ENCODE results near the gene GRB14. TPM values are rescaled to one million over a fixed set of nuclear protein-coding genes. Genes with fewer than 3 reads are reported as not detected.

GRB14 gene
- total RNA-seq, 1 donor from 2014 or later = 5.8 TPM

DNA sequence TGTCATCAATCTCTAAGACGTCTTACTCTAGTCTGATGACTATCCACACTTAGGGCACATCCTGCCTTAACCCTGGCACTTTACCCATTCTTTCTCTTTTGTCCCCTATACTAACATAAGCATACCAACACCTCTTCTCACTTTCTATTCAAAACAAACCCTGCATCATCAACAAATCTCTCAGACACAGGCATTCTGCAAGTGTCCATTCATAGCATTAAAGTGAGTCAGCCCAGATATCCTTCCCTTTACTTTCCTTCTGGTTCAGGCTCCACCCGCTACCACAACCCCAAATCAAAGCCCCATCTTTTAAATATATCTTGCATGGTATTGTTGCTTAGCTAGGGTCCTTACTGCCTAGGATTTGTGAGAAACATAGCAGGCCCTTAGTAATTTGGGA lies 3.8 kb downstream of the GRB14 start:
- no peak for DNase-seq (ENCODE audit: low spot score)
- H3K4me3 Mint-ChIP-seq (ENCODE audit: unreplicated experiment) = no peak overlapping the region
- peaks cover 5% of the 10 kb centered on the region for H3K27me3 Mint-ChIP-seq (ENCODE audit: unreplicated experiment)
- H3K9me3 Mint-ChIP-seq (ENCODE audit: unreplicated experiment) = no peaks in the 10 kb centered on the region
- no peaks in the 10 kb centered on the region for H3K36me3 Mint-ChIP-seq (ENCODE audit: low read depth, unreplicated experiment)
- H3K4me1 Mint-ChIP-seq (ENCODE audit: unreplicated experiment) = peaks cover 14% of the 10 kb centered on the region
- no peak overlapping the region for H3K27ac Mint-ChIP-seq (ENCODE audit: unreplicated experiment)
- TF ChIP-seq, protein P1, sequence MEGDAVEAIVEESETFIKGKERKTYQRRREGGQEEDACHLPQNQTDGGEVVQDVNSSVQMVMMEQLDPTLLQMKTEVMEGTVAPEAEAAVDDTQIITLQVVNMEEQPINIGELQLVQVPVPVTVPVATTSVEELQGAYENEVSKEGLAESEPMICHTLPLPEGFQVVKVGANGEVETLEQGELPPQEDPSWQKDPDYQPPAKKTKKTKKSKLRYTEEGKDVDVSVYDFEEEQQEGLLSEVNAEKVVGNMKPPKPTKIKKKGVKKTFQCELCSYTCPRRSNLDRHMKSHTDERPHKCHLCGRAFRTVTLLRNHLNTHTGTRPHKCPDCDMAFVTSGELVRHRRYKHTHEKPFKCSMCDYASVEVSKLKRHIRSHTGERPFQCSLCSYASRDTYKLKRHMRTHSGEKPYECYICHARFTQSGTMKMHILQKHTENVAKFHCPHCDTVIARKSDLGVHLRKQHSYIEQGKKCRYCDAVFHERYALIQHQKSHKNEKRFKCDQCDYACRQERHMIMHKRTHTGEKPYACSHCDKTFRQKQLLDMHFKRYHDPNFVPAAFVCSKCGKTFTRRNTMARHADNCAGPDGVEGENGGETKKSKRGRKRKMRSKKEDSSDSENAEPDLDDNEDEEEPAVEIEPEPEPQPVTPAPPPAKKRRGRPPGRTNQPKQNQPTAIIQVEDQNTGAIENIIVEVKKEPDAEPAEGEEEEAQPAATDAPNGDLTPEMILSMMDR (IDR thresholded peaks at IDR 0.05; ENCODE audit: unreplicated experiment) = no peak

DNA sequence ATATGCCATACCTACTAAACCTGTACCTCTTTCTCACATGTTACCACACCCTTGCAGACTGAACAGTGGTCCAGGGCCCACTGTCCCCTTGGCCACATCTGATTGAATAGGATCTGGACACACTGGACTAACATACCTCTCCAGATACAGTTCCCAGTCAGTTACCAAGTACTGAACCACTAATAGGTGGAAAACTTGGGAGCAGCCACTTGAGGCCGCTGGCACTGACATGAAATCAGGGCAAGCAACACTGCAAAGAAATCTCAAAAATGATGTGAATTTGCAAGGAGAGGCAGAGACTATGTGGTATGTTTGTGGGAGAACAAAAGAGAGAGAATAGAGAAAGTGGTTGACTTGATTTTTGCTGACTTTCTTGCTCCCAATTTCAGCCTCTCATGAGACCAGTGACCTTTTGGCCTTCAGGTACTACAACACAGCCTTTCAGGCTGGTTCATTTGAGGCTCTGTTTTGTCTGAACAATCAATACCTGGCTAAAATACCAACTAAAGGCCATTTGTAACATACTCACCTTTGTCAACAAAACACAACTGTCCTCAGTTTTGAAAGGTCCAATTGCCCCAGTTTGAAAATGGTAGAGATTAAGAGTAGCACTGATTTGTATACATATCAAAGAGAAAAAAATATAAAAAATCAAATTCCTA lies 7.8 kb downstream of the GRB14 start:
- no peak overlapping the region for H3K4me3 Mint-ChIP-seq (ENCODE audit: unreplicated experiment)
- H3K9me3 Mint-ChIP-seq (ENCODE audit: unreplicated experiment) = no peaks in the 10 kb centered on the region
- H3K27ac Mint-ChIP-seq (ENCODE audit: unreplicated experiment) = no peak overlapping the region
- no peaks in the 10 kb centered on the region for H3K36me3 Mint-ChIP-seq (ENCODE audit: low read depth, unreplicated experiment)
- TF ChIP-seq, protein P1 (IDR thresholded peaks at IDR 0.05; ENCODE audit: unreplicated experiment) = no peak
- H3K27me3 Mint-ChIP-seq (ENCODE audit: unreplicated experiment) = no peaks in the 10 kb centered on the region
- H3K4me1 Mint-ChIP-seq (ENCODE audit: unreplicated experiment) = peaks cover 9% of the 10 kb centered on the region
- no peak for DNase-seq (ENCODE audit: low spot score)

DNA sequence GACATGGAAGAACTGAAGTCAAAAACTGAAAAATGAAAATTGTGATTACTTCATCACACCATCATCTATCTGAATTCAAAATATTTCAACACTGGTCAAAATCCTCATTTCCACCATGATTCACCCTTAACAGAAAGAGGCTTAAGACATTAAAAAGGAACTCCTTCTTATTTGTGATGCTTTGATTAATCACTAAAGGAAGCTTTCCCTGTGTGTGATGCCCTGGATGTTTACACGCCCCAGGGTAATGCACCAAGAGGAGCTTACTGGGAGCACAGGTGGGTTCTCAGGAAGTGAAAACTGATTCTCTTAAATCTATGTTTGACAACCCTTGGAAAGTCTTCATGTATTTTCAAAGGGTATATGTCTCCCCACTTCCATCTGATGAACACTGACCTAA lies 11.5 kb downstream of the GRB14 start:
- H3K27me3 Mint-ChIP-seq (ENCODE audit: unreplicated experiment) = no peaks in the 10 kb centered on the region
- H3K27ac Mint-ChIP-seq (ENCODE audit: unreplicated experiment) = no peak overlapping the region
- no peak overlapping the region for H3K4me3 Mint-ChIP-seq (ENCODE audit: unreplicated experiment)
- H3K4me1 Mint-ChIP-seq (ENCODE audit: unreplicated experiment) = no peaks in the 10 kb centered on the region
- no peak for DNase-seq (ENCODE audit: low spot score)
- no peaks in the 10 kb centered on the region for H3K36me3 Mint-ChIP-seq (ENCODE audit: low read depth, unreplicated experiment)
- H3K9me3 Mint-ChIP-seq (ENCODE audit: unreplicated experiment) = no peaks in the 10 kb centered on the region
- TF ChIP-seq, protein P1 (IDR thresholded peaks at IDR 0.05; ENCODE audit: unreplicated experiment) = no peak

DNA sequence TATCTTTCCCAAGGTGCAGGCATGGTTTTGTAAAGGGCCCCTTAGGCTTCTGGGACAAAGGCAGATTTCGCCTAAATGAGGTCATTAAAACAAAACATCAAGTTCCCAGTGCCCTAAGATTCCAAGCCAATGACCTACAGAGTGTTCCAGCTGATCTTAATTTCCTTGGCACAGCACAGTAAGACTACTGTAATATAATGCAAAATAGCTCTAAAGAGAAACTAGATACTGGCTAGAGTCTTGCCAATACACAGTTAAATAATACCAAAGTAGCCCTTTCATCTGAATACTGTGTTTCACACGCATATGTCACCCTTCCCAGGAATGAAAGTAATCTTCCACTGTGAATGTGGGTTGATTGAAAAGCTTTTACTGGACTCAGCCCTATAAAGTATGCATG lies 14.7 kb downstream of the GRB14 start:
- H3K4me3 Mint-ChIP-seq (ENCODE audit: unreplicated experiment) = no peak overlapping the region
- TF ChIP-seq, protein P1 (IDR thresholded peaks at IDR 0.05; ENCODE audit: unreplicated experiment) = no peak
- H3K9me3 Mint-ChIP-seq (ENCODE audit: unreplicated experiment) = no peaks in the 10 kb centered on the region
- DNase-seq (ENCODE audit: low spot score) = no peak
- H3K27ac Mint-ChIP-seq (ENCODE audit: unreplicated experiment) = no peak overlapping the region
- no peaks in the 10 kb centered on the region for H3K4me1 Mint-ChIP-seq (ENCODE audit: unreplicated experiment)
- no peaks in the 10 kb centered on the region for H3K36me3 Mint-ChIP-seq (ENCODE audit: low read depth, unreplicated experiment)
- no peaks in the 10 kb centered on the region for H3K27me3 Mint-ChIP-seq (ENCODE audit: unreplicated experiment)

DNA sequence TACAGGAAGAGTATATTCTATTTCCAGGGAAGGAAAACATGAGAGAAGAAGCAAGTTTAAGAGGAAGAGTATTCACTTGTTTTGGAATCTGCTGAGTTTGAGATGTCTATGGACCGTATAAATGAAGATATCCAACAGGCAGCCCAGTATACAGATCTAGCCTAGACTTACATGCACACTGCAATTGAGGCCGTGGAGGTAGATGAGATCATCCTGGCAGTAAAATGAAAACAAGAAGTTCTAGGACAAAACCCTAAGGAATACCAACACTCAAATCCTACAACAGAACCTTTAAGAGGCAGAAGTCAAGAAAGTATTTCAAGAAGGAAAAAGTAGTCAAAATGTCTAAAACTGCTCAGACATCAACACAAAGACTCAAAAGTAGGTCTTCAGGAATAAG lies 16.0 kb downstream of the GRB14 start:
- TF ChIP-seq, protein P1 (IDR thresholded peaks at IDR 0.05; ENCODE audit: unreplicated experiment) = no peak
- Mint-ChIP-seq H3K27ac (ENCODE audit: unreplicated experiment) (no peak overlapping the region), H3K27me3 (ENCODE audit: unreplicated experiment) (no peaks in the 10 kb centered on the region), H3K36me3 (ENCODE audit: low read depth, unreplicated experiment) (no peaks in the 10 kb centered on the region), H3K9me3 (ENCODE audit: unreplicated experiment) (no peaks in the 10 kb centered on the region), H3K4me3 (ENCODE audit: unreplicated experiment) (no peak overlapping the region), H3K4me1 (ENCODE audit: unreplicated experiment) (no peaks in the 10 kb centered on the region)
- DNase-seq (ENCODE audit: low spot score) = no peak
